ENCODE results near the gene LAMTOR4.
"Not testable (repeated sequence)": the region's sequence is repeated elsewhere in the genome, so short reads cannot be mapped to it uniquely, and the experiment has no call there.

The LAMTOR4 gene

GRCh38 chr7:100177045-100178001 lies 28.6 kb downstream of the LAMTOR4 start, which contains the start of the genes GPC2 and STAG3:
TSS of gene GPC2 (minus strand) at chr7:100177381. CDS start at chr7:100177199, 182 bp downstream.
TSS of gene STAG3 (plus strand) at chr7:100177918. CDS start at chr7:100180557, 2,639 bp downstream.
- Histone ChIP-seq H3K4me1 (ENCODE audit: control extremely low read depth in 1 of 4, control insufficient read depth in 4 of 4, insufficient read depth in 4 of 4, low read length in 3 of 4) (peaks cover 0 to 15% (median 13%) of the 10 kb centered on the region in 4 experiments), H3K36me3 (ENCODE audit: control insufficient read depth in 4 of 4, insufficient read depth in 4 of 4, low read length in 3 of 4) (peaks cover 0 to 11% (median 0%) of the 10 kb centered on the region in 4 experiments), H3K27ac (ENCODE audit: insufficient read depth in 1 of 2, low read depth in 1 of 2, low read length in 2 of 2, poor library complexity in 1 of 2, severe bottlenecking in 2 of 2) (no peak within 1 kb of the TSS), H3K9me3 (ENCODE audit: control extremely low read depth in 1 of 5, control insufficient read depth in 4 of 5, insufficient read depth in 2 of 5, low read depth in 1 of 5, low read length in 4 of 5) (no peaks in the 10 kb centered on the region), H3K4me3 (ENCODE audit: control insufficient read depth in 1 of 7, extremely low read depth in 1 of 7, insufficient read depth in 4 of 7, low read depth in 2 of 7, low read length in 6 of 7) (peak within 1 kb of the TSS; percentile 38 to 89 (median 79)), H3K27me3 (replicated peaks in 2 of 5; ENCODE audit: control insufficient read depth in 4 of 5, insufficient read depth in 5 of 5, low read length in 4 of 5) (peaks cover 0 to 3% (median 0%) of the 10 kb centered on the region in 5 experiments)
- DNase-seq: peak; percentile 97 to 98 (median 98)
- 5% methylated on average over 69 of the region's 78 CpGs for WGBS (ENCODE audit: insufficient coverage)
- POLR2A ChIA-PET: interaction anchor here (0.6 kb wide), 1 partner anchor 146 kb away, joined by 3 read pairs; no protein-coding TSS in a partner anchor
- CTCF ChIA-PET: interaction anchor here (1.2 to 1.9 kb wide), 2 partner anchors 12 to 21 kb away, joined by 3 to 13 read pairs; no protein-coding TSS in a partner anchor

- H3K4me3 ChIP-seq (ENCODE audit: control insufficient read depth in 1 of 7, extremely low read depth in 1 of 7, insufficient read depth in 4 of 7, low read depth in 2 of 7, low read length in 6 of 7); H3K27me3 ChIP-seq (replicated peaks in 2 of 5; ENCODE audit: control insufficient read depth in 4 of 5, insufficient read depth in 5 of 5, low read length in 4 of 5); DNase-seq; POLR2A ChIA-PET; H3K36me3 ChIP-seq (ENCODE audit: control insufficient read depth in 4 of 4, insufficient read depth in 4 of 4, low read length in 3 of 4); H3K9me3 ChIP-seq (ENCODE audit: control extremely low read depth in 1 of 5, control insufficient read depth in 4 of 5, insufficient read depth in 2 of 5, low read depth in 1 of 5, low read length in 4 of 5); H3K27ac ChIP-seq (ENCODE audit: insufficient read depth in 1 of 2, low read depth in 1 of 2, low read length in 2 of 2, poor library complexity in 1 of 2, severe bottlenecking in 2 of 2): not testable (repeated sequence)
- CTCF ChIA-PET: interaction anchor here (0.9 to 2.8 kb wide), 5 partner anchors 9 to 36 kb away, joined by 3 to 11 read pairs (median 3); no protein-coding TSS in a partner anchor
- WGBS (ENCODE audit: insufficient coverage): 100% methylated on average over 2 of the region's 3 CpGs
- peaks cover 0 to 15% (median 13%) of the 10 kb centered on the region in 4 experiments for H3K4me1 ChIP-seq (ENCODE audit: control extremely low read depth in 1 of 4, control insufficient read depth in 4 of 4, insufficient read depth in 4 of 4, low read length in 3 of 4)
Measured at GRCh38 chr7:100180084-100180483, 31.4 kb downstream of the LAMTOR4 start.

- CTCF ChIA-PET: interaction anchor here (0.9 to 1.1 kb wide), 2 partner anchors 22 to 26 kb away, joined by 3 to 4 read pairs; no protein-coding TSS in a partner anchor
- no CpG with 5 or more reads among the region's 6 CpGs for WGBS (ENCODE audit: insufficient coverage)
- DNase-seq; H3K27ac ChIP-seq (ENCODE audit: insufficient read depth in 1 of 2, low read depth in 1 of 2, low read length in 2 of 2, poor library complexity in 1 of 2, severe bottlenecking in 2 of 2); H3K4me3 ChIP-seq (ENCODE audit: control insufficient read depth in 1 of 7, extremely low read depth in 1 of 7, insufficient read depth in 4 of 7, low read depth in 2 of 7, low read length in 6 of 7); POLR2A ChIA-PET; H3K27me3 ChIP-seq (replicated peaks in 2 of 5; ENCODE audit: control insufficient read depth in 4 of 5, insufficient read depth in 5 of 5, low read length in 4 of 5); H3K9me3 ChIP-seq (ENCODE audit: control extremely low read depth in 1 of 5, control insufficient read depth in 4 of 5, insufficient read depth in 2 of 5, low read depth in 1 of 5, low read length in 4 of 5); H3K4me1 ChIP-seq (ENCODE audit: control extremely low read depth in 1 of 4, control insufficient read depth in 4 of 4, insufficient read depth in 4 of 4, low read length in 3 of 4); H3K36me3 ChIP-seq (ENCODE audit: control insufficient read depth in 4 of 4, insufficient read depth in 4 of 4, low read length in 3 of 4): not testable (repeated sequence)
Measured at GRCh38 chr7:100182616-100183015, 33.9 kb downstream of the LAMTOR4 start.

GRCh38 chr7:100183090-100183489 lies 34.4 kb downstream of the LAMTOR4 start:
- POLR2A ChIA-PET; H3K27me3 ChIP-seq (replicated peaks in 2 of 5; ENCODE audit: control insufficient read depth in 4 of 5, insufficient read depth in 5 of 5, low read length in 4 of 5); H3K9me3 ChIP-seq (ENCODE audit: control extremely low read depth in 1 of 5, control insufficient read depth in 4 of 5, insufficient read depth in 2 of 5, low read depth in 1 of 5, low read length in 4 of 5); H3K36me3 ChIP-seq (ENCODE audit: control insufficient read depth in 4 of 4, insufficient read depth in 4 of 4, low read length in 3 of 4); H3K4me1 ChIP-seq (ENCODE audit: control extremely low read depth in 1 of 4, control insufficient read depth in 4 of 4, insufficient read depth in 4 of 4, low read length in 3 of 4); DNase-seq; H3K4me3 ChIP-seq (ENCODE audit: control insufficient read depth in 1 of 7, extremely low read depth in 1 of 7, insufficient read depth in 4 of 7, low read depth in 2 of 7, low read length in 6 of 7); H3K27ac ChIP-seq (ENCODE audit: insufficient read depth in 1 of 2, low read depth in 1 of 2, low read length in 2 of 2, poor library complexity in 1 of 2, severe bottlenecking in 2 of 2): not testable (repeated sequence)
- 90% methylated on average over 2 of the region's 6 CpGs for WGBS (ENCODE audit: insufficient coverage)
- CTCF ChIA-PET: interaction anchor here (1.1 kb wide), 1 partner anchor 22 kb away, joined by 3 read pairs; no protein-coding TSS in a partner anchor

GRCh38 chr7:100185726-100186125 lies 37.0 kb downstream of the LAMTOR4 start:
- peaks cover 0 to 3% (median 0%) of the 10 kb centered on the region in 5 experiments for H3K27me3 ChIP-seq (replicated peaks in 2 of 5; ENCODE audit: control insufficient read depth in 4 of 5, insufficient read depth in 5 of 5, low read length in 4 of 5)
- H3K36me3 ChIP-seq (ENCODE audit: control insufficient read depth in 4 of 4, insufficient read depth in 4 of 4, low read length in 3 of 4): no peaks in the 10 kb centered on the region
- DNase-seq: no peak
- WGBS (ENCODE audit: insufficient coverage): 94% methylated on average over 2 of the region's 2 CpGs
- H3K9me3 ChIP-seq (ENCODE audit: control extremely low read depth in 1 of 5, control insufficient read depth in 4 of 5, insufficient read depth in 2 of 5, low read depth in 1 of 5, low read length in 4 of 5): no peaks in the 10 kb centered on the region
- CTCF ChIA-PET: interaction anchor here (0.6 to 1.6 kb wide), 6 partner anchors 9 to 49 kb away, joined by 3 to 6 read pairs (median 4); no protein-coding TSS in a partner anchor
- no peak overlapping the region for H3K4me3 ChIP-seq (ENCODE audit: control insufficient read depth in 1 of 7, extremely low read depth in 1 of 7, insufficient read depth in 4 of 7, low read depth in 2 of 7, low read length in 6 of 7)
- H3K4me1 ChIP-seq (ENCODE audit: control extremely low read depth in 1 of 4, control insufficient read depth in 4 of 4, insufficient read depth in 4 of 4, low read length in 3 of 4): peaks cover 0 to 7% (median 3%) of the 10 kb centered on the region in 4 experiments
- H3K27ac ChIP-seq (ENCODE audit: insufficient read depth in 1 of 2, low read depth in 1 of 2, low read length in 2 of 2, poor library complexity in 1 of 2, severe bottlenecking in 2 of 2): no peak overlapping the region
- POLR2A ChIA-PET: interaction anchor here (0.7 to 1.1 kb wide), 2 partner anchors 72 to 189 kb away, joined by 3 to 8 read pairs; no protein-coding TSS in a partner anchor

- Histone ChIP-seq H3K9me3 (ENCODE audit: control extremely low read depth in 1 of 5, control insufficient read depth in 4 of 5, insufficient read depth in 2 of 5, low read depth in 1 of 5, low read length in 4 of 5) (no peaks in the 10 kb centered on the region), H3K4me3 (ENCODE audit: control insufficient read depth in 1 of 7, extremely low read depth in 1 of 7, insufficient read depth in 4 of 7, low read depth in 2 of 7, low read length in 6 of 7) (no peak overlapping the region), H3K36me3 (ENCODE audit: control insufficient read depth in 4 of 4, insufficient read depth in 4 of 4, low read length in 3 of 4) (no peaks in the 10 kb centered on the region), H3K27me3 (replicated peaks in 2 of 5; ENCODE audit: control insufficient read depth in 4 of 5, insufficient read depth in 5 of 5, low read length in 4 of 5) (no peaks in the 10 kb centered on the region), H3K27ac (ENCODE audit: insufficient read depth in 1 of 2, low read depth in 1 of 2, low read length in 2 of 2, poor library complexity in 1 of 2, severe bottlenecking in 2 of 2) (no peak overlapping the region), H3K4me1 (ENCODE audit: control extremely low read depth in 1 of 4, control insufficient read depth in 4 of 4, insufficient read depth in 4 of 4, low read length in 3 of 4) (peaks cover 0 to 14% (median 3%) of the 10 kb centered on the region in 4 experiments)
- DNase-seq: peak in 1 of 3 donors; percentile 11
- CTCF ChIA-PET: interaction anchor here (1.5 to 3.2 kb wide), 6 partner anchors 9 to 21 kb away, joined by 3 to 13 read pairs (median 6); partner anchors contain the start of genes GPC2 and STAG3
- POLR2A ChIA-PET: no interaction called here
- 90% methylated on average over 3 of the region's 3 CpGs for WGBS (ENCODE audit: insufficient coverage)
Measured at GRCh38 chr7:100189061-100189460, 40.3 kb downstream of the LAMTOR4 start.
